K562 (cell line): Measurements from ENCODE around the gene TMEM266. TPM values are rescaled to one million over a fixed set of nuclear protein-coding genes. Genes with fewer than 3 reads are reported as not detected.

Experiments
- ATAC-seq: fragments of 200-7000 bp; cut with Tn5 transposase; 3 replicates; pipeline ENCODE4 v1.9.1; 2020; ENCODE audit warnings: moderate library complexity
- BruUV-seq: library from RNA; stranded (reverse); fragments of 400-500 nt; replicated peaks from 2 replicates; lab custom pipeline; 2021; lab: Mats Ljungman, UMichigan
- CTCF ChIA-PET: fragments of 300-600 bp; formaldehyde crosslinking; extraction: SDS; loops from one replicate; lab custom pipeline; 2021; ENCODE audit warnings: low intra/inter-chr PET ratio; lab: Yijun Ruan, JAX
- POLR2A ChIA-PET: fragments of 300-600, 350-650 bp; sonication (Branson Sonifier 250); formaldehyde crosslinking; extraction: SDS; loops from one replicate; lab custom pipeline; 2021; ENCODE audit warnings: antibody characterized with exemption, inconsistent platforms; lab: Yijun Ruan, JAX
- DNase-seq, 4 experiments: peaks; one replicate each; pipeline versions ENCODE4 v3.0.0 to v3.0.0-alpha.2; 2011 to 2018; ENCODE audit warnings: low spot score in 3 of 4, mixed read lengths in 3 of 4; ENCODE audit errors: extremely low read depth in 1 of 4
- FAIRE-seq: peaks from 2 replicates; lab custom pipeline; 2011; peaks lifted over from hg19 to GRCh38; lab: Jason Lieb, UNC
- H2AFZ ChIP-seq: 2 replicates; pipeline ENCODE4 v1.6.0; 2011; ENCODE audit warnings: low read depth, low read length, control low read depth, inconsistent platforms
- H3K27ac ChIP-seq: fragments of 200-600 bp; 3 replicates; pipeline ENCODE4 v1.8.0; 2011; ENCODE audit warnings: low read depth, mild to moderate bottlenecking, control low read depth, inconsistent platforms, low read length, moderate library complexity, mixed read lengths; ENCODE audit errors: extremely low read depth
- H3K27me3 ChIP-seq, 2 experiments: fragments of 300-600 bp in 1 of 2; 2 replicates in 1 of 2; 3 replicates in 1 of 2; pipeline versions ENCODE4 v1.6.0 to v1.8.0; 2011; ENCODE audit warnings: inconsistent platforms in 2 of 2, low read length in 2 of 2, mild to moderate bottlenecking in 1 of 2, mixed read lengths in 1 of 2, moderate library complexity in 1 of 2; ENCODE audit not compliant: control insufficient read depth in 2 of 2, insufficient read depth in 2 of 2
- H3K36me3 ChIP-seq: fragments of 300-600 bp; 3 replicates; pipeline ENCODE4 v1.8.0; 2011; ENCODE audit warnings: mild to moderate bottlenecking, low read length, inconsistent platforms; ENCODE audit not compliant: control insufficient read depth, insufficient read depth
- H3K4me1 ChIP-seq, 2 experiments: fragments of 200-600 bp in 1 of 2; replicated peaks in 1 of 2; 2 replicates in 1 of 2; 3 replicates in 1 of 2; pipeline versions ENCODE4 v1.5.1 to v1.8.0; 2011; ENCODE audit warnings: inconsistent platforms in 2 of 2, low read length in 2 of 2, mild to moderate bottlenecking in 1 of 2, mixed read lengths in 1 of 2, moderate library complexity in 1 of 2; ENCODE audit not compliant: control insufficient read depth in 2 of 2, insufficient read depth in 2 of 2
- H3K4me2 ChIP-seq: 2 replicates; pipeline ENCODE4 v1.6.1; 2011; ENCODE audit warnings: low read length, control low read depth, inconsistent platforms, mixed read lengths; ENCODE audit not compliant: insufficient read depth
- H3K4me3 ChIP-seq: fragments of 200-600 bp; sonication (generic), shearing (Covaris generic); 2 replicates; pipeline ENCODE4 v1.5.1; 2016; ENCODE audit warnings: control low read depth, inconsistent platforms
- H3K79me2 ChIP-seq: fragments of 200-600 bp; 3 replicates; pipeline ENCODE4 v1.8.0; 2011; ENCODE audit warnings: low read length, inconsistent platforms; ENCODE audit not compliant: control insufficient read depth, insufficient read depth
- H3K9ac ChIP-seq, 2 experiments: 2 replicates each; pipeline versions ENCODE4 v1.6.0 to v1.6.1; 2011; ENCODE audit warnings: low read depth in 2 of 2, low read length in 2 of 2, control low read depth in 1 of 2, inconsistent platforms in 1 of 2, mild to moderate bottlenecking in 1 of 2, mixed read lengths in 1 of 2; ENCODE audit not compliant: insufficient read depth in 1 of 2
- H3K9me1 ChIP-seq: one replicate; pipeline ENCODE4 v1.6.0; 2011; ENCODE audit warnings: inconsistent platforms, mild to moderate bottlenecking, low read length, moderate library complexity; ENCODE audit not compliant: control insufficient read depth, insufficient read depth
- H3K9me3 ChIP-seq: replicated peaks from 2 replicates; pipeline ENCODE4 v1.5.1; 2011; ENCODE audit warnings: low read depth, low read length, inconsistent platforms; ENCODE audit not compliant: control insufficient read depth, insufficient read depth
- H4K20me1 ChIP-seq: replicated peaks from 2 replicates; pipeline ENCODE4 v1.6.1; 2011; ENCODE audit warnings: low read length, inconsistent platforms, mixed read lengths; ENCODE audit not compliant: control insufficient read depth, insufficient read depth
- CBX2 ChIP-seq: fragments of 200-600 bp; sonication (generic); IDR thresholded peaks from one replicate; pipeline ENCODE4 v1.6.1; 2012; ENCODE audit warnings: mild to moderate bottlenecking, low read length, inconsistent platforms; ENCODE audit not compliant: insufficient read depth, poor library complexity, severe bottlenecking
- HNRNPH1 ChIP-seq: fragments of 200-400 bp; formaldehyde crosslinking; optimal IDR thresholded peaks from 2 replicates; pipeline ENCODE3; 2017; ENCODE audit warnings: low read depth, mild to moderate bottlenecking, low read length, moderate library complexity
- PRPF4 ChIP-seq: fragments of 200-400 bp; formaldehyde crosslinking; IDR thresholded peaks from one replicate; pipeline ENCODE4 v1.6.1; 2017; ENCODE audit warnings: low read length, low read depth, mild to moderate bottlenecking; ENCODE audit not compliant: insufficient read depth, poor library complexity, severe bottlenecking
- RREB1 ChIP-seq: fragments of 250-450 bp; sonication (Bioruptor Pico); IDR thresholded peaks from 2 replicates; pipeline ENCODE4 v1.4.0; 2020
- TRIM24 ChIP-seq, 2 experiments: fragments of 450-650 bp; IDR thresholded peaks; 2 replicates each; pipeline ENCODE4 v1.6.1; 2016
- ZBTB43 ChIP-seq: sonication (generic); formaldehyde crosslinking; IDR thresholded peaks from 2 replicates; pipeline ENCODE4 v1.8.0; 2023; ENCODE audit warnings: mild to moderate bottlenecking, missing genetic modification reagents
- ZNF184 ChIP-seq: sonication (generic); formaldehyde crosslinking; IDR thresholded peaks from 2 replicates; pipeline ENCODE4 v1.5.0; 2020; ENCODE audit warnings: missing genetic modification reagents
- ZNF239 ChIP-seq: fragments of 250-450 bp; sonication (Bioruptor Pico); IDR thresholded peaks from 2 replicates; pipeline ENCODE4 v1.4.0; 2020; ENCODE audit warnings: mild to moderate bottlenecking
- ZNF398 ChIP-seq: fragments of 250-450 bp; sonication (Bioruptor Pico); IDR thresholded peaks from 2 replicates; pipeline ENCODE4 v1.8.0; 2021; ENCODE audit warnings: moderate library complexity, mild to moderate bottlenecking, inconsistent platforms
- WGBS: fragments of 100-300 bp; shearing (Covaris generic); methylation state at CpG from one replicate; pipeline ENCODE4 v1.1.6; 2016; ENCODE audit warnings: low coverage, mixed read lengths; ENCODE audit not compliant: insufficient coverage; ENCODE audit errors: missing lambda C conversion rate; 5-methylcytosine and 5-hydroxymethylcytosine counted together
- in situ Hi-C: fragments of 300-500 bp; cut with MboI; formaldehyde crosslinking; loops from 4 replicates; pipeline ENCODE4 v1.15.0; 2018; ENCODE audit warnings: inconsistent platforms, mixed read lengths
- intact Hi-C: fragments of 100-400 bp; cut with micrococcal nuclease; formaldehyde crosslinking; loops from 2 replicates; pipeline ENCODE4 v1.14.2; 2022
- polyA plus RNA-seq, 8 experiments: library from polyadenylated mRNA; depleted of rRNA in 4 of 8; stranded (reverse) in 5 of 8; unstranded in 3 of 8; fragments of >200 nt; fragmentation: Nextera tagmentation in 2 of 8; fragmentation: Illumina TruSeq in 1 of 8; extraction: Ambion mirVana in 2 of 8; extraction: Trizol in 1 of 8; gene quantifications; 2 replicates each; pipeline versions ENCODE4 v1.2.1 to v1.2.3, GENCODE V29; 2011 to 2014; ENCODE audit warnings: inconsistent platforms in 1 of 8, missing spikeins in 1 of 8
- total RNA-seq, 7 experiments: library from RNA; depleted of rRNA in 6 of 7; stranded (reverse); fragments of >200 nt in 6 of 7; fragmentation: Illumina TruSeq in 2 of 7; extraction: Trizol in 2 of 7; gene quantifications; 2 replicates each; pipeline versions ENCODE4 v1.2.1 to v1.2.3, GENCODE V29; 2011 to 2021; ENCODE audit warnings: low replicate concordance in 1 of 7

Gene TMEM266
- total and polyA plus RNA-seq, 9 of the 15 experiments (the other 6 are each of a cell fraction or from before 2014, with no cell fraction given) = not detected

- H3K27ac ChIP-seq = no peak overlapping the region
- no peak overlapping the region for H3K4me3 ChIP-seq
- H3K79me2 ChIP-seq = no peaks in the 10 kb centered on the region
- TF ChIP-seq CBX2 (no peak), HNRNPH1 (no peak), ZNF239 (CRISPR knock-in tag) (no peak), TRIM24 (IDR thresholded peaks at IDR 0.05) (no peak), ZBTB43 (CRISPR knock-in tag) (no peak), RREB1 (CRISPR knock-in tag) (no peak), PRPF4 (no peak), ZNF398 (CRISPR knock-in tag) (no peak), ZNF184 (CRISPR knock-in tag) (no peak)
- no peak overlapping the region for H3K9ac ChIP-seq
- DNase-seq (no peak), FAIRE-seq (no peak), ATAC-seq (no peak)
- WGBS = 1% methylated on average over 10 of the region's 10 CpGs
- ChIA-PET POLR2A (interaction anchor here (0.6 to 0.9 kb wide), 5 partner anchors 14 to 1119 kb away, joined by 3 read pairs; no protein-coding TSS in a partner anchor), CTCF (interaction anchor here (1.4 kb wide), 1 partner anchor 657 kb away, joined by 3 read pairs; no protein-coding TSS in a partner anchor)
- H4K20me1 ChIP-seq = no peaks in the 10 kb centered on the region; the same call in 1 of the 2 replicates
- H3K27me3 ChIP-seq = peaks cover 31 to 42% of the 10 kb centered on the region in 2 experiments
- no peaks in the 10 kb centered on the region for H3K9me1 ChIP-seq
- no TSS peak for BruUV-seq
- peaks cover 0 to 3% of the 10 kb centered on the region in 2 experiments; a peak in 1 of 5 replicates for H3K4me1 ChIP-seq
- in situ Hi-C loops = loop anchor here (5.0 kb wide), 1 partner anchor 663 kb away; no protein-coding TSS in a partner anchor
- no peak overlapping the region for H2AFZ ChIP-seq
- no peak overlapping the region for H3K4me2 ChIP-seq
- no peaks in the 10 kb centered on the region for H3K9me3 ChIP-seq
- no peaks in the 10 kb centered on the region for H3K36me3 ChIP-seq
- intact Hi-C loops = no loop called here
Measured at GRCh38 chr15:76183930-76184649, 124.3 kb downstream of the TMEM266 start.
